MM.1S (cell line): ENCODE data around the gene ZNF408.

Source experiments
- EZH2 ChIP-seq: fragments of 300-600 bp; sonication (generic); optimal IDR thresholded peaks from 2 replicates; pipeline ENCODE3; 2017; ENCODE audit warnings: low read depth, mild to moderate bottlenecking, antibody characterized with exemption, low read length, mixed read lengths
- TF ChIP-seq, protein P1 (sequence below): fragments of 300-600 bp; sonication (generic); IDR thresholded peaks from 2 replicates; pipeline ENCODE4 v1.5.1; 2016; ENCODE audit warnings: antibody characterized with exemption, low read length, mixed read lengths

DNA sequence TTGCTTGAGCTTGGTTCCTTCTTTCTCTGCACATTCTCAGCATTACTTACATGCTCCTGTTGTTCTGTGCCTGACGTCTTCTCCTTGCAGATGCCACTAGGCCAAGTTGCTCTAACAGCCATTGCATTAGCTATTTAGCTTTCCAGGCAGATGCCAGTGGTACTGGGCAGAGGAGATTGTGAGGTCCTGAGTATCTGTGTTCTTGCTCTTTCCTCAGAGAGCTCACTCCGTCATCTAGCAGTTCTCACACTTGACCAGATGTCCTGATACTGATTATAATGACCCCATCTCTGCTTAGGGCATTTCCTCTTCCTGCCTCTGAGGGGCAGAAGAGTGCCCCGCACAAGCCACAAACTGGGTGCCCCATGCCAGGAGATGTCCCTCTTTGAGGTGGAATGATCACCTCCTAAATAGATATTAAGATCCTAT, 31.1 kb upstream of the ZNF408 start:
- TF ChIP-seq, protein P1, sequence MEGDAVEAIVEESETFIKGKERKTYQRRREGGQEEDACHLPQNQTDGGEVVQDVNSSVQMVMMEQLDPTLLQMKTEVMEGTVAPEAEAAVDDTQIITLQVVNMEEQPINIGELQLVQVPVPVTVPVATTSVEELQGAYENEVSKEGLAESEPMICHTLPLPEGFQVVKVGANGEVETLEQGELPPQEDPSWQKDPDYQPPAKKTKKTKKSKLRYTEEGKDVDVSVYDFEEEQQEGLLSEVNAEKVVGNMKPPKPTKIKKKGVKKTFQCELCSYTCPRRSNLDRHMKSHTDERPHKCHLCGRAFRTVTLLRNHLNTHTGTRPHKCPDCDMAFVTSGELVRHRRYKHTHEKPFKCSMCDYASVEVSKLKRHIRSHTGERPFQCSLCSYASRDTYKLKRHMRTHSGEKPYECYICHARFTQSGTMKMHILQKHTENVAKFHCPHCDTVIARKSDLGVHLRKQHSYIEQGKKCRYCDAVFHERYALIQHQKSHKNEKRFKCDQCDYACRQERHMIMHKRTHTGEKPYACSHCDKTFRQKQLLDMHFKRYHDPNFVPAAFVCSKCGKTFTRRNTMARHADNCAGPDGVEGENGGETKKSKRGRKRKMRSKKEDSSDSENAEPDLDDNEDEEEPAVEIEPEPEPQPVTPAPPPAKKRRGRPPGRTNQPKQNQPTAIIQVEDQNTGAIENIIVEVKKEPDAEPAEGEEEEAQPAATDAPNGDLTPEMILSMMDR = peak; percentile 24
- no peak for TF ChIP-seq EZH2
